Neuronal stem cell (in vitro differentiated cells): ENCODE measurements around the gene UPP1.
A peak's percentile ranks its signal among the peaks of the same experiment; 100 is the strongest.

ENCODE experiments used
- DNase-seq: peaks from one replicate; pipeline ENCODE4 v3.0.0-alpha.2; 2013; ENCODE audit warnings: low spot score
- H2AFZ ChIP-seq: one replicate; pipeline ENCODE4 v1.6.1; 2013; ENCODE audit warnings: mild to moderate bottlenecking, low read length, inconsistent platforms
- H2AK5ac ChIP-seq: 2 replicates; pipeline ENCODE4 v1.6.1; 2013; ENCODE audit warnings: low read depth, mild to moderate bottlenecking, inconsistent platforms, low read length, moderate library complexity, mixed read lengths
- H2BK120ac ChIP-seq: 2 replicates; pipeline ENCODE4 v1.6.1; 2013; ENCODE audit warnings: low read depth, mild to moderate bottlenecking, inconsistent platforms, low read length, moderate library complexity, mixed read lengths
- H2BK12ac ChIP-seq: one replicate; pipeline ENCODE4 v1.6.1; 2013; ENCODE audit warnings: low read length, inconsistent platforms
- H2BK15ac ChIP-seq: 2 replicates; pipeline ENCODE4 v1.6.1; 2013; ENCODE audit warnings: mild to moderate bottlenecking, low read length, inconsistent platforms, mixed read lengths
- H2BK5ac ChIP-seq: one replicate; pipeline ENCODE4 v1.6.1; 2013; ENCODE audit warnings: inconsistent platforms, mild to moderate bottlenecking, low read length, moderate library complexity
- H3K14ac ChIP-seq: one replicate; pipeline ENCODE4 v1.6.1; 2013; ENCODE audit warnings: low read length, inconsistent platforms
- H3K18ac ChIP-seq: 2 replicates; pipeline ENCODE4 v1.6.1; 2013; ENCODE audit warnings: low read length, inconsistent platforms
- H3K23ac ChIP-seq: 2 replicates; pipeline ENCODE4 v1.6.1; 2013; ENCODE audit warnings: low read depth, mild to moderate bottlenecking, mixed read lengths, low read length, inconsistent platforms; ENCODE audit not compliant: poor library complexity
- H3K27ac ChIP-seq: replicated peaks from 3 replicates; pipeline ENCODE4 v1.5.1; 2013; ENCODE audit warnings: low read length, inconsistent platforms
- H3K27me3 ChIP-seq, 3 experiments: 2 replicates each; pipeline ENCODE4 v1.6.1; 2013; ENCODE audit warnings: low read length in 3 of 3, mild to moderate bottlenecking in 2 of 3, inconsistent platforms in 1 of 3, low read depth in 1 of 3, mixed read lengths in 1 of 3, moderate library complexity in 1 of 3; ENCODE audit not compliant: control insufficient read depth in 3 of 3, insufficient read depth in 3 of 3
- H3K36me3 ChIP-seq, 2 donors: replicated peaks in 1 of 2; 2 replicates each; pipeline ENCODE4 v1.6.1; 2013; ENCODE audit warnings: low read length in 2 of 2; ENCODE audit not compliant: control insufficient read depth in 2 of 2, insufficient read depth in 2 of 2
- H3K4ac ChIP-seq: 2 replicates; pipeline ENCODE4 v1.6.1; 2013; ENCODE audit warnings: inconsistent platforms, mild to moderate bottlenecking, low read length, moderate library complexity
- H3K4me1 ChIP-seq, 2 donors: 1 replicate in 1 of 2; 2 replicates in 1 of 2; pipeline ENCODE4 v1.6.1; 2013; ENCODE audit warnings: low read length in 2 of 2, low read depth in 1 of 2; ENCODE audit not compliant: control insufficient read depth in 2 of 2, insufficient read depth in 1 of 2
- H3K4me2 ChIP-seq: one replicate; pipeline ENCODE4 v1.6.1; 2013; ENCODE audit warnings: mild to moderate bottlenecking, low read length, inconsistent platforms; ENCODE audit not compliant: insufficient read depth, poor library complexity, severe bottlenecking
- H3K4me3 ChIP-seq, 2 donors: 2 replicates each; pipeline ENCODE4 v1.5.1; 2013; ENCODE audit warnings: low read length in 2 of 2, mild to moderate bottlenecking in 2 of 2, inconsistent platforms in 1 of 2, moderate library complexity in 1 of 2
- H3K79me1 ChIP-seq: one replicate; pipeline ENCODE4 v1.6.1; 2013; ENCODE audit warnings: low read depth, mild to moderate bottlenecking, inconsistent platforms, low read length, moderate library complexity
- H3K9ac ChIP-seq: one replicate; pipeline ENCODE4 v1.6.1; 2013; ENCODE audit warnings: mild to moderate bottlenecking, low read depth, low read length, inconsistent platforms; ENCODE audit not compliant: poor library complexity
- H3K9me3 ChIP-seq, 2 donors: replicated peaks in 1 of 2; 2 replicates each; pipeline versions ENCODE3 to v1.6.1; 2013; ENCODE audit warnings: low read length in 2 of 2, mild to moderate bottlenecking in 2 of 2, inconsistent platforms in 1 of 2, low read depth in 1 of 2, mixed read lengths in 1 of 2, moderate library complexity in 1 of 2; ENCODE audit not compliant: control insufficient read depth in 2 of 2, insufficient read depth in 1 of 2
- H4K8ac ChIP-seq: one replicate; pipeline ENCODE4 v1.6.1; 2013; ENCODE audit warnings: low read depth, mild to moderate bottlenecking, inconsistent platforms, low read length, moderate library complexity
- H4K91ac ChIP-seq: one replicate; pipeline ENCODE4 v1.6.1; 2013; ENCODE audit warnings: low read length, low read depth, mild to moderate bottlenecking, inconsistent platforms; ENCODE audit not compliant: poor library complexity
- WGBS, 2 donors: extraction: QIAGEN DNeasy Blood & Tissue Kit; methylation state at CpG; one replicate each; pipeline ENCODE4 v1.1.7; 2013; ENCODE audit warnings: missing lambda C conversion rate in 2 of 2, mixed read lengths in 1 of 2; ENCODE audit not compliant: insufficient read length in 2 of 2, insufficient replicate concordance in 1 of 2; ENCODE audit errors: extremely low coverage in 2 of 2; 5-methylcytosine and 5-hydroxymethylcytosine counted together

The UPP1 gene

GRCh38 chr7:48101352-48101751 lies 12.3 kb downstream of the UPP1 start:
- no peak overlapping the region for H4K8ac ChIP-seq
- WGBS, 2 donors, result no CpG with 5 or more reads among the region's 8 CpGs
- H3K9me3 ChIP-seq, result no peaks in the 10 kb centered on the region
- H2AK5ac ChIP-seq, result no peak overlapping the region
- H3K14ac ChIP-seq, result no peak overlapping the region
- no peak overlapping the region for H2BK15ac ChIP-seq
- H3K27me3 ChIP-seq, result no peaks in the 10 kb centered on the region
- H3K79me1 ChIP-seq, result no peaks in the 10 kb centered on the region
- no peak overlapping the region for H3K4ac ChIP-seq
- peaks cover 26 to 86% of the 10 kb centered on the region in 2 donors for H3K36me3 ChIP-seq
- no peak overlapping the region for H2AFZ ChIP-seq
- H3K23ac ChIP-seq, result no peak overlapping the region
- no peak overlapping the region for H2BK12ac ChIP-seq
- no peak overlapping the region for H3K9ac ChIP-seq
- H3K4me2 ChIP-seq, result no peak overlapping the region
- no peak overlapping the region for H3K27ac ChIP-seq
- H4K91ac ChIP-seq, result no peak overlapping the region
- no peak overlapping the region for H3K18ac ChIP-seq
- H3K4me1 ChIP-seq, result no peaks in the 10 kb centered on the region
- H2BK5ac ChIP-seq, result no peak overlapping the region
- H3K4me3 ChIP-seq, result no peak overlapping the region
- no peak overlapping the region for H2BK120ac ChIP-seq
- DNase-seq, result no peak

- Histone ChIP-seq H3K79me1 (no peaks in the 10 kb centered on the region), H3K14ac (no peak overlapping the region), H3K9me3 (no peaks in the 10 kb centered on the region), H3K4ac (no peak overlapping the region), H2BK15ac (no peak overlapping the region), H2AFZ (no peak overlapping the region), H3K27ac (no peak overlapping the region), H3K4me3 (no peak overlapping the region), H3K9ac (no peak overlapping the region), H3K18ac (no peak overlapping the region), H3K23ac (no peak overlapping the region), H2BK12ac (no peak overlapping the region), H2BK120ac (peak overlapping the region; percentile 69), H3K4me2 (no peak overlapping the region), H2AK5ac (no peak overlapping the region), H3K36me3 (peaks cover 29 to 88% of the 10 kb centered on the region in 2 donors), H3K27me3 (no peaks in the 10 kb centered on the region), H4K91ac (no peak overlapping the region), H4K8ac (no peak overlapping the region), H3K4me1 (no peaks in the 10 kb centered on the region), H2BK5ac (no peak overlapping the region)
- WGBS, 2 donors, result no CpG with 5 or more reads among the region's 4 CpGs
- DNase-seq, result no peak
Measured at GRCh38 chr7:48101968-48102367, 12.9 kb downstream of the UPP1 start.

DNA sequence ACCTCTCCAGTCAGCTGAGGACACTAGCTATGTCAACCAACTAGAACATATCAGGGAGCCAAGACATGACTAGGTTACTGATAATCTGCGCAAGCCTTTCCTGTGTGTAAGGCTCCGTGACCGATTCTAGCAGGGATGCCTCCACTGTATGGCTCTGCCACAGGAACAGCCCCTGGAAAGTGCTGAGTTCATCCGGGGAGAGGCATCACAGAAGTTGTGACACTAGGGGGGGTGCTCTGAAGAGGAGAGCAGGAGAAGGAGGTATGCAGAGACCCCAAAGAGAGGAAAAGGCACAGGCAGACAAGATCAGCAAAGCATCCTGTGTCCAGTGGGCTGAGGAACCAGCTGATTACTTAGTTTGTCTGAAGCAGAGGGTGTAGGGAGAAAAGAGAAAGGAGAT lies 13.5 kb downstream of the UPP1 start:
- Histone ChIP-seq H2BK120ac (no peak overlapping the region), H3K4me2 (no peak overlapping the region), H3K14ac (no peak overlapping the region), H3K36me3 (peaks cover 30 to 88% of the 10 kb centered on the region in 2 donors), H4K8ac (no peak overlapping the region), H3K23ac (no peak overlapping the region), H2BK15ac (no peak overlapping the region), H2BK12ac (no peak overlapping the region), H3K27me3 (no peaks in the 10 kb centered on the region), H2BK5ac (no peak overlapping the region), H3K27ac (no peak overlapping the region), H2AK5ac (no peak overlapping the region), H3K4ac (no peak overlapping the region), H3K18ac (no peak overlapping the region), H3K4me1 (no peaks in the 10 kb centered on the region), H3K4me3 (no peak overlapping the region), H3K9me3 (no peaks in the 10 kb centered on the region), H3K9ac (no peak overlapping the region), H3K79me1 (no peaks in the 10 kb centered on the region), H2AFZ (no peak overlapping the region), H4K91ac (peak overlapping the region; percentile 58)
- no CpG with 5 or more reads among the region's 4 CpGs for WGBS, 2 donors
- no peak for DNase-seq

GRCh38 chr7:48105045-48105444 lies 16.0 kb downstream of the UPP1 start:
- Histone ChIP-seq H3K4me1 (no peaks in the 10 kb centered on the region), H2AFZ (no peak overlapping the region), H3K9ac (no peak overlapping the region), H3K4me2 (no peak overlapping the region), H3K9me3 (no peaks in the 10 kb centered on the region), H3K4me3 (no peak overlapping the region), H2BK5ac (no peak overlapping the region), H3K79me1 (no peaks in the 10 kb centered on the region), H4K8ac (no peak overlapping the region), H2BK120ac (no peak overlapping the region), H3K23ac (peak overlapping the region; percentile 21), H3K18ac (no peak overlapping the region), H2BK15ac (no peak overlapping the region), H4K91ac (no peak overlapping the region), H2AK5ac (no peak overlapping the region), H3K27me3 (no peaks in the 10 kb centered on the region), H3K14ac (no peak overlapping the region), H3K4ac (no peak overlapping the region), H3K27ac (no peak overlapping the region), H2BK12ac (no peak overlapping the region), H3K36me3 (peaks cover 36 to 83% of the 10 kb centered on the region in 2 donors)
- no peak for DNase-seq
- WGBS, 2 donors, result no CpG with 5 or more reads among the region's 5 CpGs
